ENCODE results near the gene VGLL1. TPM values are rescaled to one million over a fixed set of nuclear protein-coding genes. Genes with fewer than 3 reads are reported as not detected.

The VGLL1 gene
- total RNA-seq, 4 donors from 2014 or later: not detected

DNA sequence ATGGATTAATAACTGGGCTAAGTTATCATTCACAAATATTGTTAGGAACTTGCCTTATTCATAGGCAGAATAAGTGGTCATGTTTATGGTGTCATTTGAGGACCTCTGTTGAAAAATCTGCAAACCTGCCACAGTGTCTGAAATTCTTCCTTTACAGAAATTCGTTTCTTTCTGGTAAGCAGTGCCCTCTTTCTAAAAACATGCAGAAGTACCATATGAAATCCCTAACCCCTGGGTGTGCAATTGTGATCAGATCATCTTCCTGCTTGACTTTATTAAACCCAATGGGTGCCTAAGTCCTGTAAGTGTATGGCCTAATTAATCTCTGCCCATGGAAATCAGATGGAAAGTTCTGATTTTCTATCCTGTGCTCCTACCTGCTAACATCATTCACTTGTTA, 39.0 kb upstream of the VGLL1 start:
- TF ChIP-seq POLR2A (IDR thresholded peaks at IDR 0.05) (no peak), CTCF (IDR thresholded peaks at IDR 0.05 in 4 of 5, conservative IDR thresholded peaks at IDR 0.05 in 1 of 5) (no peak)
- no peaks in the 10 kb centered on the region for H3K9me3 ChIP-seq
- no peak overlapping the region for H3K4me3 ChIP-seq
- H3K27ac ChIP-seq: no peak overlapping the region
- in situ Hi-C loops (cut with MboI; ENCODE audit: low sequenced_read_pairs in 4 of 4) (loop anchor here in 1 of 4 donors (25.0 kb wide), 2 partner anchors 106 to 481 kb away; no protein-coding TSS in a partner anchor), intact Hi-C loops (cut with DNase I; ENCODE audit: low total_unique reads) (loop anchor here (10.0 kb wide), 1 partner anchor 518 kb away; the partner anchor contains the start of gene MMGT1)
- ATAC-seq (no peak), DNase-seq (no peak)
- H3K36me3 ChIP-seq: no peaks in the 10 kb centered on the region
- H3K27me3 ChIP-seq: peaks cover 0 to 8% (median 0%) of the 10 kb centered on the region in 3 donors
- peaks cover 2 to 4% of the 10 kb centered on the region in 2 donors for H3K4me1 ChIP-seq

DNA sequence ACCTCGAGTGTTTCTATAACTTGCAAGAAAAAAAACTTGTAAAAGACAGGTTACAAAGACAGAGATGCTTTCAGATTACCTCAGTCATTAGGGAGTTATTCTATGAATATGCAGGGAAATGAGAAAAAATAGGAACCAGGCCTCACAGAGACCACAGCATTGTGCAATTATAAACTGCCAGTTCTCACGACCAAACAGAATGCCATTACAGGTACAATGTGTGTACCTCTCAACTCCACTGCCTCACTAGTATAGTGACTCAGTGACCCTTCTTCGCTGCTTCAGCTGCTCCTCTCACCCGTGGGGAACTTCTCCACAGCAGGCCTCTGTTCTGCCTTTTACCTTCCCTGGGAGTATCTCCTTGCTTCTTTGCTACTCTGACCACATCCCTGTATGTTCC, 37.0 kb upstream of the VGLL1 start:
- TF ChIP-seq POLR2A (IDR thresholded peaks at IDR 0.05) (no peak), CTCF (IDR thresholded peaks at IDR 0.05 in 4 of 5, conservative IDR thresholded peaks at IDR 0.05 in 1 of 5) (no peak)
- in situ Hi-C loops (cut with MboI; ENCODE audit: low sequenced_read_pairs in 4 of 4) (loop anchor here in 1 of 4 donors (25.0 kb wide), 2 partner anchors 108 to 483 kb away; no protein-coding TSS in a partner anchor), intact Hi-C loops (cut with DNase I; ENCODE audit: low total_unique reads) (loop anchor here (5.0 to 10.0 kb wide), 2 partner anchors 328 to 520 kb away; partner anchors contain the start of gene MMGT1)
- Histone ChIP-seq H3K4me3 (no peak overlapping the region), H3K36me3 (no peaks in the 10 kb centered on the region), H3K4me1 (peaks cover 11% of the 10 kb centered on the region in 2 donors), H3K27ac (peak overlapping the region in 3 of 4 donors; percentile 22 to 83 (median 27)), H3K27me3 (peaks cover 0 to 3% (median 0%) of the 10 kb centered on the region in 3 donors), H3K9me3 (no peaks in the 10 kb centered on the region)
- DNase-seq: no peak
- no peak for ATAC-seq

DNA sequence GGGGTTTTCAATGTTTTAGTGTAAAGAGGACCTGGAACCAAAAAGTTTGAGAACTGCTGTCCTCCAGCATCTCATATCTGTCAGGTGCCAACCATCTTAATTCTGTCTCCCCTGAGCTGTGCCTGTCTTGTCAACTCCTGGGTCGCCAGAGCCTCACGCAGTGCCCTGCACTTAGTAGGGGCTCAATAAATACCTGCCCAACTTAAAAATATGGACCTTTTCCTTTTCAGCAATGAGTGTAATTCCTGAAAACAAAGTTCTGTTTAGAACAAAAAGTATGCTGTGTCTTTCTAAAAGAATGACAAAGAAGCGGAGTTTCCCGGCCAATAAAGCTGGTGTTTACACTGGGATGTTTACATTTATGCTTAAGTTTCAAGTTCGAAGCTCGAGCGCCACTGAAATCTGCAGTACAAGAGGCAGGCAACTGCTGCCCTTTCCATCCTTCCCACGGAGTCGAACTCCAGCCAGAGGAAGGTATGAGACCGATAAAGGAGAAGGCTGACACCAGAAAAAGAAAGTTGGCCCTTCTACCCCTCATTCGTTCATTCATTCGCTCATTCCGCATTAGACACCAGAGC, 35.7 kb upstream of the VGLL1 start:
- intact Hi-C loops (cut with DNase I; ENCODE audit: low total_unique reads) (loop anchor here (2.0 to 10.0 kb wide), 3 partner anchors 245 to 521 kb away; partner anchors contain the start of genes MAP7D3 and MMGT1), in situ Hi-C loops (cut with MboI; ENCODE audit: low sequenced_read_pairs in 4 of 4) (loop anchor here in 1 of 4 donors (25.0 kb wide), 2 partner anchors 109 to 484 kb away; no protein-coding TSS in a partner anchor)
- TF ChIP-seq CTCF (IDR thresholded peaks at IDR 0.05 in 4 of 5, conservative IDR thresholded peaks at IDR 0.05 in 1 of 5) (no peak), POLR2A (IDR thresholded peaks at IDR 0.05) (no peak)
- Histone ChIP-seq H3K4me1 (peaks cover 11% of the 10 kb centered on the region in 2 donors), H3K4me3 (peak overlapping the region; percentile 62 to 70 (median 68)), H3K27ac (peak overlapping the region; percentile 83 to 96 (median 94)), H3K36me3 (peaks cover 0 to 5% of the 10 kb centered on the region in 2 donors), H3K9me3 (no peaks in the 10 kb centered on the region), H3K27me3 (peaks cover 0 to under 1% (median 0%) of the 10 kb centered on the region in 3 donors)
- no peak for DNase-seq
- no peak for ATAC-seq

- TF ChIP-seq POLR2A (IDR thresholded peaks at IDR 0.05) (peak; percentile 29 to 45), CTCF (IDR thresholded peaks at IDR 0.05 in 4 of 5, conservative IDR thresholded peaks at IDR 0.05 in 1 of 5) (no peak)
- intact Hi-C loops (cut with DNase I; ENCODE audit: low total_unique reads) (loop anchor here (1.0 to 10.0 kb wide), 4 partner anchors 80 to 522 kb away; partner anchors contain the start of genes MAP7D3 and MMGT1), in situ Hi-C loops (cut with MboI; ENCODE audit: low sequenced_read_pairs in 4 of 4) (loop anchor here in 1 of 4 donors (25.0 kb wide), 2 partner anchors 110 to 485 kb away; no protein-coding TSS in a partner anchor)
- ATAC-seq (peak; percentile 89 to 91), DNase-seq (peak; percentile 65 to 81)
- H3K27me3 ChIP-seq: no peaks in the 10 kb centered on the region
- H3K36me3 ChIP-seq: peaks cover 0 to 10% of the 10 kb centered on the region in 2 donors
- no peaks in the 10 kb centered on the region for H3K9me3 ChIP-seq
- H3K4me1 ChIP-seq: peaks cover 11% of the 10 kb centered on the region in 2 donors
- peak overlapping the region; percentile 83 to 96 (median 94) for H3K27ac ChIP-seq
- H3K4me3 ChIP-seq: peak overlapping the region; percentile 69 to 78 (median 71)
These were observed 35.1 kb upstream of the VGLL1 start for GRCh38 chrX:136496764-136497555.

Data from gastrocnemius medialis (tissue), 4 donors.